ENCODE data around the gene DNAJC16. TPM values are rescaled to one million over a fixed set of nuclear protein-coding genes. Genes with fewer than 3 reads are reported as not detected.

Gene DNAJC16
- total and polyA plus RNA-seq, 9 of the 15 experiments (the other 6 are each of a cell fraction or from before 2014, with no cell fraction given) = 6.9 to 16.8 (median 12.8) TPM

GRCh38 chr1:15524283-15525049 is 2.2 kb upstream of the DNAJC16 start (continued):
- TF ChIP-seq BMI1 (IDR thresholded peaks at IDR 0.05; ENCODE audit: low read length) (no peak), ATF7 (IDR thresholded peaks at IDR 0.05) (peak; percentile 89), HBP1 (CRISPR knock-in tag; IDR thresholded peaks at IDR 0.05) (no peak), NRF1 (conservative IDR thresholded peaks at IDR 0.05 in 1 of 2, IDR thresholded peaks at IDR 0.05 in 1 of 2) (peak; percentile 42 to 62; a peak in 3 of 4 replicates), MEF2A (IDR thresholded peaks at IDR 0.05; ENCODE audit: control insufficient read depth, low read depth, low read length) (no peak), ZNF232 (CRISPR knock-in tag; IDR thresholded peaks at IDR 0.05) (no peak), DIDO1 (tag; IDR thresholded peaks at IDR 0.05; ENCODE audit: low read depth) (0 out of 2 replicates have a peak, but pooled peaks have one; percentile 27), ZNF212 (CRISPR knock-in tag; IDR thresholded peaks at IDR 0.05) (no peak), KLF1 (tag; IDR thresholded peaks at IDR 0.05) (no peak), EP400 (IDR thresholded peaks at IDR 0.05) (peak; percentile 57; the same call in 1 of the 2 replicates)
- TF ChIP-seq, protein P1, sequence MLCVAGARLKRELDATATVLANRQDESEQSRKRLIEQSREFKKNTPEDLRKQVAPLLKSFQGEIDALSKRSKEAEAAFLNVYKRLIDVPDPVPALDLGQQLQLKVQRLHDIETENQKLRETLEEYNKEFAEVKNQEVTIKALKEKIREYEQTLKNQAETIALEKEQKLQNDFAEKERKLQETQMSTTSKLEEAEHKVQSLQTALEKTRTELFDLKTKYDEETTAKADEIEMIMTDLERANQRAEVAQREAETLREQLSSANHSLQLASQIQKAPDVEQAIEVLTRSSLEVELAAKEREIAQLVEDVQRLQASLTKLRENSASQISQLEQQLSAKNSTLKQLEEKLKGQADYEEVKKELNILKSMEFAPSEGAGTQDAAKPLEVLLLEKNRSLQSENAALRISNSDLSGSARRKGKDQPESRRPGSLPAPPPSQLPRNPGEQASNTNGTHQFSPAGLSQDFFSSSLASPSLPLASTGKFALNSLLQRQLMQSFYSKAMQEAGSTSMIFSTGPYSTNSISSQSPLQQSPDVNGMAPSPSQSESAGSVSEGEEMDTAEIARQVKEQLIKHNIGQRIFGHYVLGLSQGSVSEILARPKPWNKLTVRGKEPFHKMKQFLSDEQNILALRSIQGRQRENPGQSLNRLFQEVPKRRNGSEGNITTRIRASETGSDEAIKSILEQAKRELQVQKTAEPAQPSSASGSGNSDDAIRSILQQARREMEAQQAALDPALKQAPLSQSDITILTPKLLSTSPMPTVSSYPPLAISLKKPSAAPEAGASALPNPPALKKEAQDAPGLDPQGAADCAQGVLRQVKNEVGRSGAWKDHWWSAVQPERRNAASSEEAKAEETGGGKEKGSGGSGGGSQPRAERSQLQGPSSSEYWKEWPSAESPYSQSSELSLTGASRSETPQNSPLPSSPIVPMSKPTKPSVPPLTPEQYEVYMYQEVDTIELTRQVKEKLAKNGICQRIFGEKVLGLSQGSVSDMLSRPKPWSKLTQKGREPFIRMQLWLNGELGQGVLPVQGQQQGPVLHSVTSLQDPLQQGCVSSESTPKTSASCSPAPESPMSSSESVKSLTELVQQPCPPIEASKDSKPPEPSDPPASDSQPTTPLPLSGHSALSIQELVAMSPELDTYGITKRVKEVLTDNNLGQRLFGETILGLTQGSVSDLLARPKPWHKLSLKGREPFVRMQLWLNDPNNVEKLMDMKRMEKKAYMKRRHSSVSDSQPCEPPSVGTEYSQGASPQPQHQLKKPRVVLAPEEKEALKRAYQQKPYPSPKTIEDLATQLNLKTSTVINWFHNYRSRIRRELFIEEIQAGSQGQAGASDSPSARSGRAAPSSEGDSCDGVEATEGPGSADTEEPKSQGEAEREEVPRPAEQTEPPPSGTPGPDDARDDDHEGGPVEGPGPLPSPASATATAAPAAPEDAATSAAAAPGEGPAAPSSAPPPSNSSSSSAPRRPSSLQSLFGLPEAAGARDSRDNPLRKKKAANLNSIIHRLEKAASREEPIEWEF (CRISPR knock-in tag; IDR thresholded peaks at IDR 0.05) = no peak
- TF ChIP-seq, protein P2, sequence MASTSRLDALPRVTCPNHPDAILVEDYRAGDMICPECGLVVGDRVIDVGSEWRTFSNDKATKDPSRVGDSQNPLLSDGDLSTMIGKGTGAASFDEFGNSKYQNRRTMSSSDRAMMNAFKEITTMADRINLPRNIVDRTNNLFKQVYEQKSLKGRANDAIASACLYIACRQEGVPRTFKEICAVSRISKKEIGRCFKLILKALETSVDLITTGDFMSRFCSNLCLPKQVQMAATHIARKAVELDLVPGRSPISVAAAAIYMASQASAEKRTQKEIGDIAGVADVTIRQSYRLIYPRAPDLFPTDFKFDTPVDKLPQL (IDR thresholded peaks at IDR 0.05; ENCODE audit: extremely low read depth, insufficient read length) = no peak
- TF ChIP-seq, protein P3, sequence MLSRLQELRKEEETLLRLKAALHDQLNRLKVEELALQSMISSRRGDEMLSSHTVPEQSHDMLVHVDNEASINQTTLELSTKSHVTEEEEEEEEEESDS (CRISPR knock-in tag; IDR thresholded peaks at IDR 0.05) = no peak
- TF ChIP-seq, protein P4, sequence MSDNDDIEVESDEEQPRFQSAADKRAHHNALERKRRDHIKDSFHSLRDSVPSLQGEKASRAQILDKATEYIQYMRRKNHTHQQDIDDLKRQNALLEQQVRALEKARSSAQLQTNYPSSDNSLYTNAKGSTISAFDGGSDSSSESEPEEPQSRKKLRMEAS (CRISPR knock-in tag; IDR thresholded peaks at IDR 0.05) = peak; percentile 64; the same call in 1 of the 2 replicates

Measured in K562 (cell line).